Suppressor macrophage treated with lipopolysaccharide for 1 hour (primary cell): ENCODE measurements around the gene ABCG2.

Experiments used
- DNase-seq, 3 donors: peaks; one replicate each; pipeline ENCODE4 v3.0.0-alpha.2; 2020 to 2022

The ABCG2 gene

DNA sequence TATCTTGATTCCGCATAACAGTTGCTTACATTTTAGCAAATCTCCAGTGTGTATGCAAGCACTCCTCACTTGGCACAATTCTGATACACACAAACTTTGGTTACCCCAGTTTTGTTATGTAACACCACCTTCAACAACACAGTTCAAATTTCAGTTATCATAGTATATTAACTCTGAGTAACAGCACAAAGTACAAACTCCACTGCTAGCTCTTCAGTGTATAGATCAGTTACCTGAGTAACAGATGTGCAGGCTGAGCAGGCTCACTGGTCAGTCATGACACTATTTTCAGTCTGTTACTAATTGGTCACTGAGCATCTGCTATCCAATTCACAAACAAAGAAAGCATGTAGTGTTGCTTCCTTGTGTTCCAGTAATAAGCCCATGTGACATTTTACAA, 95.6 kb downstream of the ABCG2 start:
- no peak for DNase-seq

GRCh38 chr4:88062311-88062710, 96.1 kb downstream of the ABCG2 start:
- DNase-seq, result no peak

DNA sequence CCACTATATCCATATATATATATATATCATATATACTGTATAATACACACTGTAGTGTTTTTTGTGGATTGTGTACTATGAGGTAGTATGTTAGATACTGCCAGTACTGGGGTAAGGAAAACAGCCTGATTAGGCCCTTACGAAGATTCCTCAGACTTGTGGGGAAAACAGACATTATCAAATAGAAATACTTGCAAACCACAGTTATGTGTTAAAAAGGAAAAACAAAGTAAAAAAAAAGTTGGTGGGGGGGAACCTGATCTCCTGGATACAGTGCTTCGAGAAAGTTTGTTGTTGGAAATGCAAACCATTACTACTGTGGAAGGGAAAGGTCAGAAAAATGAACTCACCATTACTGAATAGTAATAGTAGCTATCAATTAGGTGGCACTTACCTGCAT, 98.0 kb downstream of the ABCG2 start:
- DNase-seq, result no peak

GRCh38 chr4:88059766-88060165, 98.7 kb downstream of the ABCG2 start:
- DNase-seq, result no peak

DNA sequence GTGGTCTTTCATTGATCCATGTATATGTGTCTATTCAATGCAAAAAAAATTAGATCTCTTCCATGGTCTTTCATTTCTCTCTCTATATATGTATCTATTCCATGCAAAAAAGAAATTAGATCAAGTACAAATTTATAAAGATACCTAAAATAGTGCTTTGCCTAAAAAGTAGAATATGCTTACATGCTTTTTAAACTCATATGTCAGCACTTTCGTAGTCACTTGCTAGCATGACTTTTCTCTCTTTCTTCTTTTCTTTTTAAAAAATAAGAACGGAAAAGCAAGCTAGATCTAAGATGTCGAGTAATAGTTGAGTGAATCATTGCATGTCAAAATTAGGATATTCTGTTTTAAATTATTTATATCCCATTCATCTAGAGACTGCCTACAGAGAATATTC, 100.1 kb downstream of the ABCG2 start:
- DNase-seq, result no peak

- peak; percentile 50 to 64 (median 58) for DNase-seq
Observed at GRCh38 chr4:88054901-88055300, 103.5 kb downstream of the ABCG2 start.

DNA sequence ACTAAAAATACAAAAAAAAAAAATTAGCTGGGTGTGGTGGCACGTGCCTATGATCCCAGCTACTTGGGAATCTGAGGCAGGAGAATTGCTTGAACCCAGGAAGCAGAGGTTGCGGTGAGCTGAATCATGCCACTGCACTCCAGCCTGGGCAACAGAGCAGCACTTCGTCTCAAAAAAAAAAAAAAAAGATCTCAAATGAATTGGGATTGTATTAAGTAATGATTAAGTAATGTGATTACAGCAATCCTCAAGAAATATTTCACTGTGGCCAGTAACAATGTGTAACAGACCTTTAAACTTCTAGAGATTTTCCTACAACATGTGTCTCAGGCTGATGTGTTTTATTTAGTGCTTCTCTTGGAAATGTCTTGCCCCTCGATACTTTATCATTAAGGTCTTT, 104.2 kb downstream of the ABCG2 start:
- no peak for DNase-seq

- peak in 2 of 3 donors; percentile 21 to 35 for DNase-seq
Observed at GRCh38 chr4:88045021-88045420, 113.4 kb downstream of the ABCG2 start.

DNA sequence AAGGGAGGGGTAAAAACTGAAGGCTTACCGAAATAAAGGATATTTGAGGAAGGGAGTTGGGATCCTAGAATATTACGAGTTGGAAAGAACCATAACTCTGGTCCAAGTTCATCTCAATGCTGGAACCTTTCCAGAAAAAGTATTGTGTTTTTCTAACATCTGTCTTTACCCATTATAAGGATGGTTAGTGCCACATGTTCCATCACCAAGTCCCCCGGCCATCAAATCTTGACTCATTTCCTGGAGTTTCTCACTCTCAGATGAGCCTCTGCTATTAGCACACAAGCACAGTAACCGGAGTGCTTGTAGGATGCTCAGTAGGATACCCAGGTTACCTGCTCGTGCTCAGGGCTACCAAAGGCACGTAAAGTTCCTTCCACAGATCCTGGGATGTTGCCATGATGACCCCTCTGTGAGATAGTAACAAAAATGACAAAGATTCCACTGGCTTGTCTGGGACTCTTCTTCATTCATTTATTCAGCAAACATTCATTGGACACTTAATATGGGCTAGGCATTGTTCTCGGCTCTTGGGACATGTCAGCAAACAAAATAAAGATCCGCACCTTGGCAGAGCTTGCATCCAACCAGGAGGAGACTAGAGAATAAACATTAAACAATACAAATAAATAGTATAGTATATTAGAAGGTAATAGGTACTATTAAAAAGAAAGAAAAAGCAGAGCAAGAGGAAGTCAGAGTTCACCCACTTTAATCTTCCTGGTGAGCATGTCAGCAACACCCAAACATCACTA, 114.7 kb downstream of the ABCG2 start:
- DNase-seq, result no peak

- DNase-seq, result no peak
Observed at GRCh38 chr4:88043001-88043400, 115.4 kb downstream of the ABCG2 start.

DNA sequence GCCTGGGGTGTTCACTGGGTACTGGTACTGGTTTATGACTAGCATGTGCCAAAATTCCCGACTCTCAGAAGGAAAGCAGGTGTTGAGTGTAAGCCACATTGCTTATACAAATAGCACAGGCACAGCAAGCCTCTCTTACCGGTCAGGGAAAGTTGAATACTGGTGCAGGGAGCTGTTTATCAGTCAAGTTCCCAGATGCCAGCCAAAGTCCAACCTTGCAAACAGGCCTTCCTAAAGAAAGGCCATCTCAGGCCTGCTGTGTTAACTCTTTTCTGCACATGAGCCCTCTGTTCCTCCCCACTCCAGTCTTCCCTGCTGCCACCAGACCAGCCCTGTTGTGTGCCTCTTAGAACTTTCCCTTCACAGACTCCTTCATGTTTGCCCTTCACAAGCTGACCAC, 116.8 kb downstream of the ABCG2 start:
- DNase-seq, result no peak

- no peak for DNase-seq
Observed at GRCh38 chr4:88040707-88041106, 117.7 kb downstream of the ABCG2 start.
